ENCODE data around the gene RALBP1.

- TF ChIP-seq, protein P1, sequence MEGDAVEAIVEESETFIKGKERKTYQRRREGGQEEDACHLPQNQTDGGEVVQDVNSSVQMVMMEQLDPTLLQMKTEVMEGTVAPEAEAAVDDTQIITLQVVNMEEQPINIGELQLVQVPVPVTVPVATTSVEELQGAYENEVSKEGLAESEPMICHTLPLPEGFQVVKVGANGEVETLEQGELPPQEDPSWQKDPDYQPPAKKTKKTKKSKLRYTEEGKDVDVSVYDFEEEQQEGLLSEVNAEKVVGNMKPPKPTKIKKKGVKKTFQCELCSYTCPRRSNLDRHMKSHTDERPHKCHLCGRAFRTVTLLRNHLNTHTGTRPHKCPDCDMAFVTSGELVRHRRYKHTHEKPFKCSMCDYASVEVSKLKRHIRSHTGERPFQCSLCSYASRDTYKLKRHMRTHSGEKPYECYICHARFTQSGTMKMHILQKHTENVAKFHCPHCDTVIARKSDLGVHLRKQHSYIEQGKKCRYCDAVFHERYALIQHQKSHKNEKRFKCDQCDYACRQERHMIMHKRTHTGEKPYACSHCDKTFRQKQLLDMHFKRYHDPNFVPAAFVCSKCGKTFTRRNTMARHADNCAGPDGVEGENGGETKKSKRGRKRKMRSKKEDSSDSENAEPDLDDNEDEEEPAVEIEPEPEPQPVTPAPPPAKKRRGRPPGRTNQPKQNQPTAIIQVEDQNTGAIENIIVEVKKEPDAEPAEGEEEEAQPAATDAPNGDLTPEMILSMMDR (IDR thresholded peaks at IDR 0.05), result no peak
- TF ChIP-seq POLR2A (IDR thresholded peaks at IDR 0.05) (no peak), EP300 (IDR thresholded peaks at IDR 0.05) (no peak), POLR2AphosphoS5 (IDR thresholded peaks at IDR 0.05) (no peak)
These were observed 103.0 kb downstream of the RALBP1 start for GRCh38 chr18:9578306-9578705.
